HG02973 (cell line): ENCODE data around the gene DNAH17.

Source experiments
- ATAC-seq: cut with Tn5 transposase; IDR thresholded peaks from one replicate; pipeline ENCODE4 v1.9.1; 2021; ENCODE audit warnings: moderate library complexity; ENCODE audit not compliant: unreplicated experiment

Gene DNAH17

DNA sequence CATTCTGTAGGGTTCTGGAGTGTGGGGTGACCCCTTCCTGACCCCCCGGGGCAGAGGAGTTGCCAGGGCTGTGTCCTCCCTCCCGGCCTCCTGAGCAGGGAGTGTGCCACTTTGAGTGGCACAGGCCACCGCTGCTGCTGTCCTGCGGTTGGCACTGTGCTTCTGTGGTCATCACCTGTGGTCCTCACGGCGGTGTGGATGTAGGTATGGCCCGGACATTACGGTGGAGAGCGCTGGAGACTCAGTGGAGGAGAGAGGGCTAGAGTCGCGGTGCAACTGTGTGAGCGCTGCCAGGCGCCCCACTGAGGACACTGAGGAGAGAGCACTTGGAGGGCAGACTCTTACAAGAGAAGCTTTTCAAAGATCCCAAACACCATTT lies 159.7 kb downstream of the DNAH17 start:
- no peak for ATAC-seq

DNA sequence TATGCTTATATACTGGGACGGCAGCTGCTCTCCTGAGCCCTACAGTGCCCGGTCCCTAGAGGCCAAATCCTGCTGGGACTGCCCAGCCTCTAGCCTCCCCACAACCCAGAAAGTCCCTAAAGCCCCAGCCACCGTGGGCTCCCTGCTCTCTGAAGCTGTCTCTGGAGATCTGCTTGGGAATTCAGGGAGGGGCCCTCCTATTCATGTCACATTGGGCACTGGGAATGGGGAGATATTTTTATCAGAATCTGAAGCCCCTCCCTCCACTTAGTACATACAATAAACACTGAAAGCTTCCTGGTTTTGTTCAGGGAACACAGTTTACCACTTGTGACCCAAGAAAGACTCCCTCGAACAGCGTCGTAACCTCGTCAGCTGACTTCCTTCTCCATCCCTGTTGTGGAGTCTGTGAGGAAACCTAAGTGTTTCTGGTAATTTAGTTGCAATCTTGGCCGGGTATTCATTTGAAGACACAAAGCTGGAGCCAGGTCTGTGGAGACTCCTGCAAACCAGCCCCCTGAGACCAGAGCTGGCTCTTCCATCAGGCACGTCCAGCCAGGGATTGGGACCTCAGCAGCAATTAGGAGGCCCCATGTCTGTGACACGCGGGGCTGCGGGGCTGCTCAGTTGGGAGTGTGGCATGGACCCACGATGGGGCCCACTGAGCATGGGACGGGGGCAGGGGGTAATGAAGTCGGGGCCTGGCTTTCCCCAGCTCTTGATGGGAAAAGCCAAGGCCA lies 160.2 kb downstream of the DNAH17 start:
- ATAC-seq, result no peak

DNA sequence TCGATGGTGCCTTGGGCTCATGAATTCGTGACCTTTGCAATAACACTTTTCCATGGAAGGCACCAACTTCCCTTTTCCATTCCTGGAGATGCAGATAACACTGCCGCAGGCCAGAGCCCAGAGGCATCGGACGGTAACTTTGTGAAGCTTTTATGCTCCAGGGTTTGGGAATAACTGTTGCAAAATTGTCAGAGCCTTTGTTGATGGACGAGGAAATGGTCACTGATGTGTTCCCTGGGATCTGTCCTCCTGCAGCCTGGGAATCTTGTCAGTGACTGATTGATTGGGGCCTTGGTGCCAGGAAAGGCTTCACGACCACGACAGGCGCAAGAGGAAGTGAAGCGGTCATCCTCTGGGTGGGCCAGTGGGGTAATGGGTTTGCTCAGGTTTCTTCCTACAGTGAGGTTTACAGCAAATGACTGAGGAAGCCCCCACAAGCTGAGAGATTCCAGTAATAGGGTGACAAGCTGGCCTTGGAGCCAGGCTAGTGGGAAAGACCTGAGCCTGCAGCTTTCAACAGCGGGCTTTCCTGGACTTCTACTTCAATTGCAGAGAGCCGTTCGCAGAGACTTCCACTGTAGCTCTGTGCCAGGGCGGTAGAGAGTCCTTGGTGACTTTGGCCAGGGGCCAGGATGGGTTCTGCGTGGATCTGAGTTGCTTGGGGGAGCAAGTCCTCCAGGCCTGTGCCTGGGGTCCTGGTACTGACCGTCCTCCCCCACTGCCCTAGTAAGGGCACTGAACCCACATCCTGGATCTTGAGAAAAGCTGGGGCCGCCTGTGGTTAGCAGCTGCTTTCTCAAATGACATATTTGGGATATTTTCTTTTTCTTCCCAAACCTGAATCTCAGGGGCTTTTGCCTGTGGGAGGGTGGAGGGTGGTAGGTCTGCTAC lies 161.1 kb downstream of the DNAH17 start:
- no peak for ATAC-seq

DNA sequence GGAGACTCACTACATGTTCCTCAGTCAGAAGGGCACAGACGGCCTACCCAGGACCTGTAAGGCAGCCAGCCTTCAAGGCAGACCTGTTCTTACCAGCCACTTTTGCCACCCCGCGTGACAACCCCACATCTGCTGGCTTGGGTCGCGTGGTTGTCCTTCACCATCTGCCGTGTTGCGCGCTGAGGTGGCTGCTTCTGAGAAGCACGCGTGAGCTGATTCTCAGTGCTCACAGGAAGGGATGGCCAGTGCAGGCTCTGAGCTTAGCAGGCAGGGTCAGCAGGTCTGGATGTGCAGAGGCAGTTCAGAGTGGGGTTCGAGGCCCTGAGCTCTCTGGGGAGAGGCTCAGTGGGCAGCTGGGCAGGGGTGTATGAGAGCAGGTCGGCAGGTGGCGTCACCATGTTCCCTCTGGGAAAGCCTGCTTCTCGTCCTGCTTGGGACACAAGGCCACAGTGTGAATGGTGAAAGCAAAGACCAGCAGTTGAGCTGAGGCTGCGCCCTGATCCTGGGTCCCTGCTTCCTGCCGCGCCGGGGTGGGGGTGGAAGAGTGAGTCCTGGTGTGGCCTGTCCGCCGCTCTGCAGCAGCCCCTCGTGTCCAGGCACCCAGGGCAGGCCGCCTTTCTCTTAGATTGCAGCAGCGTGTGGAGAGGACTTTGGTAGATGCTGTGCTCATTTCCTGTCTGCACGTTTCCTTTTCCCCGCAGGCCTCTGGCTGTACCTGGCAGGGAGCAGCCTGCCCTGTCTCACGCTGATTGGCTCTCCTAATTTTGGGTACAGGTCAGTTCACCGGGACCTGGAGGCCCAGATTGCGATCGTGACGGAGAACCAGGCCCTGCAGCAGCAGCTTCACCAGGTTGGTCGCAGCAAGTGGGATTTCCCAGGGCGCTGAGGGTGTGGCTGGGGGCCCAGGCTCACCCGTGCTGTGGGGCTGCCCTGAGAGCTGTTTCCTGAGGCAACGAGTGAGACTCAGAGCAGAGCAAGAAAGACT lies 162.7 kb downstream of the DNAH17 start:
- no peak for ATAC-seq

DNA sequence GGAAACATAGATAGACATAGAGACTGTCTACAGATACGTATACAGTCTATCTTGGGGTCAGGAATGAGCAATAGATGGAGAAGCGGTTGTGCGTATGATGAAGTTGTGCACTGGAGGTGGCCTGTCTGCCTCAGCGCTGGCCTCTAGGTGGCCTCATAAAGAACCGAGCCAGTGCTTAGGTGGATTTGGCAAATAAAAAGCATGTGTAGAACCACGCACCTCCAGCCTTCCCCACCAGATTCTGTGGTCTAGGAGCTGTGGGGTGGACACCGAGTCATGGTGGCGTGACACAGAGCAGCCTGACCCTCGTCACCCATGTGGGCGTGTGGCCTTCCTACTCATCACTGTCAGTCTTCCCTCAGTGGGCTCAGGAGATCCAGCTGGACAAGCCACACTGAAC lies 164.8 kb downstream of the DNAH17 start:
- ATAC-seq, result no peak

DNA sequence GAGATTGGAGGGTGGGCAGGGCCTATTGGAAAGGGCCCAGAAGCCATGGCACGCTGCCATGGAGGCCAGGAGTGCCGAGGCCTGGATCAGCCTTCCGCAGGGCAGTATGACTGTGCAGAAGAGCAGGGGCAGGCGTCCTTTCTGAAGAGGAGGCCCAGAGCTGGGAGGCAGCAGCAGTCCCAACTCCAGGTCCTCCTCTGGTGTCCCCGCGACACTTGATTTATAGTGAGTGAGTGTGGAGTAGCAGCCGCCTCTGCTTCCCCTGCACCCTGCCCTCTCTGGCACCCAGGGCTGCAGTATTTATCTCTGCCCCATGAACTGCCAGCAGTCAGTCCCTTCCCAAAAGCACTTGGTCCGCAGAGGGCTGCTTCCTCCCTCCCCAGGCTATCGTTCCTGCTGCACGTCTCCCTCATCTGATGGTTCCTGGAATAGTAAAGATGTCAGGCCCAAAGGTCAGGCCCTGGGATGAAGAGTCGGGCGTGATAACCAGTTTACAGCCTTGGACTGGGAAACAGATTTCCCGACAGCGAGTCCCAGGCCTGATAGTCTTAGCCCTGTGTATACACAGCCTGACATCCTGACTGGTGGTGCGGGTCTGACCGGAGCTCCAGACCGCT lies 165.8 kb downstream of the DNAH17 start:
- ATAC-seq, result no peak

DNA sequence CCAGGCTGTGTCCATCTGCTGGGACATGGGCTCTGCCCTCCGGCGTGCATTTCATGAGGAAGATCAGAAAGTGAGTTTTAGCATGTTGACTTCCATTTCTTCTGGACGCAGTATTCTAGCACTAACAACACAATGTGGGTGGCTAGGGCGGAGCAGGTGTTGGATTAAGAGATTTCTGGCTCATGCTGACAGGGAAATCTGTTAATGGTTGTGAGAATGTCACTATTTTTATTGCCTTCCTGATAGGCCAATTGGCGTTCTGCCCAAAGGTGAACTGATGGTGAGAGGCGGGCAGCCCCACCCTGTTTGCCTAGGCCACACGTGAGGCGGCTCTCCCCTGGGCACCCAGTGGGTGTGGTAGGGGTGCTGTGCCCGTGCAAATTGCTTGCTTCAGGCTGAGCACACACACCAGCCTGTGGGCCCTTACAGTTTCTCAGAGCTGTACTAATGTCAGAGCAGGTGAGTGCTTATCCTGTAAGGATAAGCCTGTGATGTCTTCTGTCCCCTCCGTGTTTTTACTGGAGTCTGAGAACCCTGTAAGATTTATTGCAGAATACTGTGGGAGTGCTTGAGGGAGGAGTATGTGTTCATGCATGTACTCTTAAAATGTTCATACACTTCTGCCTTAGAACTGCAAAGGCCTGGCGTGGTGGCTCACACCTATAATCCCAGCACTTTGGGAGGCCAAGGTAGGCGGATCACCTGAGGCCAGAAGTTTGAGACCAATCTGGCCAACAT lies 167.8 kb downstream of the DNAH17 start:
- ATAC-seq, result no peak

DNA sequence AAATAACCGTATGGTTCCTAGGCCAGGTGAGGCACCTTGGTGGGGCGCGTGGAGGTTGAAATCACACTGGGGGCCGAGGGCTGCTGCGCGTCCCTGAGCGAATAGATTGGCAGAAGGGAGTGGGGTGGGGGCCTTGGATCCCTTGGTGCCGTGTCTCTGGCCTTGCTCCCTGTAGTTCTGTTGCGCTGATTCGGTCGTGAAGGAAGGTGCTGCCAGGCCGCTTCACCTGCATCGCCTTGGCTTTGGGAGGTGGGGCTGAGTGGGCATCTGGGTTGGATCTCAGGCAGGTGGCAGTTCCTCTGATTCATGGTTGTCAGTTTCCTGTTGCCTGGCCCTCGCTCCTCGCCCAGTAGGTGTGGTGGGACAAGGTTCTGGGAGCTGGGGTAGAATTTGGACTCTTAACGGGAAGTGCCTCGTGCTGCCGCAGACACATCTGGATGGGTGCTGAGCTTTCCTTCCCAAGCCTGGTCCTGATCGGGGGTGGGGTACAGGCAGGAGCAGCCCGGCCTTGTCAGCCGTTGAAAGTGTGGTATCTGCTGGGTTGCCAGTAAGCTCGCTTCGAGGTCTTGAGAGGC lies 168.6 kb downstream of the DNAH17 start:
- no peak for ATAC-seq

DNA sequence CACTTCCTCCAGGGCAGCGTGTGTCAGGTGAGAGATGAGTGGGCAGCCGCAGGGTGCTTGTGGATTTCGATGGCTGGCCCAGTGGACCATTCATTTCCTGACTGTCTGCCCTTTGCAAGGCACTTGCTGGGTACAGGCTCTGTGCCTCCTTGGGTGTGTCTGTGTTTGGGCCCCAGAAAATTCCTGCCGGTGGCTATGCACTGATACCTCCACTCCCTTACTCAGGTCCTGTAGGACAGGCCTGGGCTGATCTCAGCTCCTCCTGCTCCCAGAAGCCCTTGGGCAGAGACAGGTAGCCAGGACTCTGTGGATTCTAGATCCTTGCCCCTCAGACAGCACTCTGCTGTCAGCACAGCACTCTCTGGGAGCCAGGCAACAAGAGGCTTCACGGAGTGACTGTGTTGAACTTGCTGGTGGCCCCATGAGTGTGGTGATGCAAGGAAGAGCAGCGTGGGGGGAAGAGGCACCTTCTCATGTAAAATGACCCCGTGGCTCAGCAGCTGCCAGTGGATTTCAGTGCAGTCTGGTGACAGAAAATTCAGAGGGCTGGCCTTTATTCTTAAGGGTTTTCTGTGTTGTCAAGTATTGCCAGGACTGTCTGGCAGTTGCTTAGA lies 169.7 kb downstream of the DNAH17 start:
- no peak for ATAC-seq

DNA sequence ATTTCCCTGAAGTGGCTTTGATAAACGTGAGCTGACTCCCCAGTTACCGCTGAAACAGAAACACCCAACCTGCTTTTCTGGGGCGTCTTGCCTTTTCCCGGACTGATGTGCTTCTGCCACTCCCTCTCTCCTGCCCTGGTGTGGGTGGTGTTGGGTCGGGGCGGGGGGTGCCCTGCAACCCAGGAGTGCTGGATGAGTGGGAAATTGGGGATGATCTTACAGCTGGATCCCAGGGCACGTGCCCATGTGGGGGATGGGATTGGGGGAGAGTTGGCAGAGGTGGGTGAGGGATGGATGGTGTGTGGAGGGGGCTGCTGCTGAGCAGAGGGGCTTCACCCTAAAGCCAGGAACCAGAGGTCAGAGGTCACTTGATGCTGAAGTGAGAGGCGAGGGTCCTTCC lies 170.3 kb downstream of the DNAH17 start:
- no peak for ATAC-seq

DNA sequence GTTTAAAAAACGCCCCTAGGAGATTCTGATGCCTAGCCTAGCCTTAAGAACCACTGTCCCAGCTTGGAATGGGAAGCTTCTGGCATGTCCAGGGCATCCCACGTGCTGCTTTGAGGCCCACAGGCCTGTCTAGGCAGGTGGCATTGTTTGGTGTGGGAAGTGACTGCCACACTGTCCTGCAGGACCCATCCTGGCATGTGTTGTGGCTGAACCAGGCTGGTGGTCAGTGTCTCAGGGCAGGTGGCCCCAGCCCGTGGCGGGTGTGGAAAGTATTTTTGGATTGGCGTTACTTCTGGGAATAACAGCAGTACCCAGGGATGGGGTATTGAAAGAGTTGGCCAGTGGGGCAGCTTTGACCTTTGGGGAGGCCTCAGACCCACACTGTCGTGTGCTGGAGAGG lies 170.8 kb downstream of the DNAH17 start:
- no peak for ATAC-seq

DNA sequence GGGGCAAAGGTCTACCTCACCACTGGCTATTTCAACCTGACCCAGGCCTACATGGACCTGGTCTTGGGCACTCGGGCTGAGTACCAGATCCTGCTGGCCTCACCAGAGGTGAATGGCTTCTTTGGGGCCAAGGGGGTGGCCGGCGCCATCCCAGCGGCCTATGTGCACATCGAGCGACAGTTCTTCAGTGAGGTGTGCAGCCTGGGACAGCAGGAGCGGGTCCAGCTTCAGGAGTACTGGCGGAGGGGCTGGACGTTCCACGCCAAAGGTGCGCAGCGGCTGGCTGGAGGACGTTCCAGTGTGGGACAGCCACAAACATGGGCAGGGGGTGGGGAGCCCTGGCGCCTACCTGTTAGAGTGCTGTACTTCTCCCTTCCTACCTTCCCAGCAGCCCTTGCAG lies 173.4 kb downstream of the DNAH17 start:
- no peak for ATAC-seq

DNA sequence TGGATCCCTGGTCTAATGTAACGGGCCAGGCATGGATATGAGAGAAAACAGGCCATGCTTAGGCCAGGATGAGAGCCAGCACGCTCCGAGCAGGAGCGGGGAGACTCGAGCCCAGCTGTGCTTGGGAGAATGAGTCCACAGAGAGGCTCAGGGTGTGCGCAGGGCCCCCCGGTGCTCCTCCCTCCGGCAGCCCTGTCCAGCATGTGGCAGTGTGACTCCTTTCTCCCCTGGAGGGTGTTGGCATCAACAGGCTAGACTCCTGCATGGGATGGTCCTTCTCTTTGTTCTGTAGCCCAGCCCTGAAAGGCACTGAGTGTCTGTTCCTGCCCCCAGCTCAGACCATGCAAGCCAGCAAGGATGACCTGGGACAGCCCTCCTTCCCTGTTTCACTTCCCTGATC lies 175.3 kb downstream of the DNAH17 start:
- no peak for ATAC-seq

DNA sequence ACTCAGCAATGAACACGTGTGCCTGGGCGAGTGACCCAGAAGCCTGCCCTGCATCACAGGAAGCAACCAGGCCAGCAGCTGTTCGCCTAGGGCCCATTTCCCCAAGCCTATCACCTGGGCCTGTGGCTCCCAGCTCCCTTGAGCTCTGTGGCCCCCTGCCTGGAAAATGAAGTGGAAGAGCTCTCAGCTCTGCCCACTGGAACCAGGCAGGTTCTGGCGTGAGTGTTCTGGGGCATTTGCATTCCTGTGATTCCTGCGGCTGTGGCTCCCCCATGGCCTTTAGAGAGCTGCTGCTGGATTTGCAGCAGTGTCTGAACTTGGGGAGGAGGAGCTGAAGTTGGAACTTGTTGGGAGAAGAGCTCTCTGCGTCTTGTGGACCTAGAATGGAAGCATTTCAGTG lies 175.9 kb downstream of the DNAH17 start:
- ATAC-seq, result no peak

DNA sequence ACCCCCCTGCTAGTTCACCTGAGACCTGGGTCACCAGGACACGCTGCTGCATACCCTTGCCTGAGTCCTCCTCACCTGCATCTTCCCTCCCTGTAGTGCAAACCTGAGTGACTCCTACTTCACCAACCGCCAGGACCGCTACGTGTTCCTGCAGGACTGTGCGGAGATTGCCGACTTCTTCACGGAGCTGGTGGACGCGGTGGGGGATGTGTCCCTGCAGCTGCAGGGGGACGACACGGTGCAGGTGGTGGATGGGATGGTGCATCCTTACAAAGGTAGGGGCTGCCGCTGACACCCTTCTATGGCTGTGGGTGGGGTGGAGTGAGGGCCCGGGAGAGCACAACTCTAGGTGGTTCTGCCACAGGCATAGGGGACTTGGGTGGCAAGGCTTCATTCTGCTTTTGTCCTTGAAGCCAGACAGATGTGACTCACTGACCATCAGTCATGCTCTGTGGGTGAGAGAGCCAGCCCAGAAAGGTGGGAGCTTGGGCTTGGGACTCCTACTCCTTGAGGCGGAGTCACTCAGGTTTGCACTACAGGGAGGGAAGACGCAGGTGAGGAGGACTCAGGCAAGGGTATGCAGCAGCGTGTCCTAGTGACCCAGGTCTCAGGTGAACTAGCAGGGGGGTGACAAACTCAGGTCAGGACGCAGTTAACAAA lies 176.5 kb downstream of the DNAH17 start:
- ATAC-seq, result no peak

DNA sequence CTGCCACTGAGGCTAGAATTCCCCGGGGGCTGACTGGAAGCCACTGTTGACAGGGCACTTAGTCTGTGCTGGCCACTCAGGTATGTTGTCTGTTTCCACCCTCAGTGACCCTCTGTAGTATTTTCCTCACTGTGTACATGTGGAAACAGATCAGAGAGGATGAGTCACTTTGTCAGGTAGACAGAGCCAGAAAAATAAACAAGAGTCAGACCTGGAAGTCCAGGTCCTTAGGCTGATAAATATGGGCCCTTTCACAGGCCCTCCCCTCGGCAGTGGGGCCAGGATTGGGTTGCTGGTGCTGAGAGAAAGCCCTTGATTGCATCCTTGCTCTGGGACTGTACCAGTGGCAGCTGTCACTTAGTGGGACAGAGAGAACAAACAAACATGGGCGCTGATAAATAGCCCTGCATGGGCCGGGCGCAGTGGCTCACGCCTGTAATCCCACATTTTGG lies 177.5 kb downstream of the DNAH17 start:
- ATAC-seq, result no peak

DNA sequence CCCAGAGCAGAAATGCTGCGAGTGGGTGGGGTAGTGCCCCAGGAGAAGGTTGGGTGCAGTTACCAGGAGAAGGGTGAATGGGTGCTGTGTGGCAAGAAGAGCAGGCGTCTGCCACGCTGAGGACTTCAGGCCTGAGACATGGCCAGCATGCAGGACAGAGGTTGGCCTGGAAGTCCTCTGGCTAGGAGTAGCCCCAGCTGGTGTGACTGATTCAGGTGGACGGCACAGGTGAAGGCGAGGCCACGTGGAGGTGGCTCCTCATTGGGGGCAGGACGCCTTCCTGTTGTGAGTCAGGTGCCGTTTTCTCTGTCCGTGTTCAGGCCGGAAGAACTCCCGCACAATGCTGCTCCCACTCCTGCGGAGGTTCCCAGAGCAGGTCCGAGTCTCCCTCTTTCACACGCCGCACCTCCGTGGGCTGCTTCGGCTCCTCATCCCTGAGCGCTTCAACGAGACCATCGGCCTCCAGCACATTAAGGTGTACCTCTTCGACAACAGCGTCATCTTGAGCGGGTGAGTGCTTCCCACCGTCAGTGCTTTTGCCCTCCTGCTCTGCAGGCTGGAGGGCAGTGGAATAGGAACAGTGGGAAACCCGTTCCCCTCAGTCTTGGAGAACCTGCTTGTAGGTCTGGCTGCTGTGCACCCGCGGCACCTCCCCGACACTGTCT lies 178.0 kb downstream of the DNAH17 start:
- ATAC-seq, result no peak

DNA sequence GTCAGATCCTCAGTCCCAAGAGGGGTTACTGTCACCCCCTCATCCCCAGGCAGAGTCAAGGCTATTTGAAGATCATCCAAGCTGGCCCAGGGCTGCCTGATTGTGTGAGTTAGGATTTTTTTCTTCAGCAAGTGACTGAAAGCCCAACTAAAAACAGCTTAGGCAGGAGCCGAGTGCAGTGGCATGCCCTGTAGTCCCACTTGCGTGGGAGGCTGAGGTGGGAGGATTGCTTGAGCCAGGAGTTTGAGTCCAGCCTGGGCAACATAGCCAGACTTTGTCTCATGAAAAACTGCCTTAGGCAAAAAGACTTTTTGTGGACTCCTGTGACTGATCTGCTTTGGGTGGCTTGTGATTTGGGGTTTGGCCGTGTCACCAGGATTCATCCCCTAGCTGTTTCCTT lies 178.8 kb downstream of the DNAH17 start:
- no peak for ATAC-seq
